Neuronal stem cell (in vitro differentiated cells): Measurements from ENCODE around the gene MECR.

ENCODE experiments used
- DNase-seq: peaks from one replicate; pipeline ENCODE4 v3.0.0-alpha.2; 2013; ENCODE audit warnings: low spot score
- H2AFZ ChIP-seq: one replicate; pipeline ENCODE4 v1.6.1; 2013; ENCODE audit warnings: mild to moderate bottlenecking, low read length, inconsistent platforms
- H2AK5ac ChIP-seq: 2 replicates; pipeline ENCODE4 v1.6.1; 2013; ENCODE audit warnings: low read depth, mild to moderate bottlenecking, inconsistent platforms, low read length, moderate library complexity, mixed read lengths
- H2BK120ac ChIP-seq: 2 replicates; pipeline ENCODE4 v1.6.1; 2013; ENCODE audit warnings: low read depth, mild to moderate bottlenecking, inconsistent platforms, low read length, moderate library complexity, mixed read lengths
- H2BK12ac ChIP-seq: one replicate; pipeline ENCODE4 v1.6.1; 2013; ENCODE audit warnings: low read length, inconsistent platforms
- H2BK15ac ChIP-seq: 2 replicates; pipeline ENCODE4 v1.6.1; 2013; ENCODE audit warnings: mild to moderate bottlenecking, low read length, inconsistent platforms, mixed read lengths
- H2BK5ac ChIP-seq: one replicate; pipeline ENCODE4 v1.6.1; 2013; ENCODE audit warnings: inconsistent platforms, mild to moderate bottlenecking, low read length, moderate library complexity
- H3K14ac ChIP-seq: one replicate; pipeline ENCODE4 v1.6.1; 2013; ENCODE audit warnings: low read length, inconsistent platforms
- H3K18ac ChIP-seq: 2 replicates; pipeline ENCODE4 v1.6.1; 2013; ENCODE audit warnings: low read length, inconsistent platforms
- H3K23ac ChIP-seq: 2 replicates; pipeline ENCODE4 v1.6.1; 2013; ENCODE audit warnings: low read depth, mild to moderate bottlenecking, mixed read lengths, low read length, inconsistent platforms; ENCODE audit not compliant: poor library complexity
- H3K27ac ChIP-seq: replicated peaks from 3 replicates; pipeline ENCODE4 v1.5.1; 2013; ENCODE audit warnings: low read length, inconsistent platforms
- H3K27me3 ChIP-seq, 3 experiments: 2 replicates each; pipeline ENCODE4 v1.6.1; 2013; ENCODE audit warnings: low read length in 3 of 3, mild to moderate bottlenecking in 2 of 3, inconsistent platforms in 1 of 3, low read depth in 1 of 3, mixed read lengths in 1 of 3, moderate library complexity in 1 of 3; ENCODE audit not compliant: control insufficient read depth in 3 of 3, insufficient read depth in 3 of 3
- H3K36me3 ChIP-seq, 2 donors: replicated peaks in 1 of 2; 2 replicates each; pipeline ENCODE4 v1.6.1; 2013; ENCODE audit warnings: low read length in 2 of 2; ENCODE audit not compliant: control insufficient read depth in 2 of 2, insufficient read depth in 2 of 2
- H3K4ac ChIP-seq: 2 replicates; pipeline ENCODE4 v1.6.1; 2013; ENCODE audit warnings: inconsistent platforms, mild to moderate bottlenecking, low read length, moderate library complexity
- H3K4me1 ChIP-seq, 2 donors: 1 replicate in 1 of 2; 2 replicates in 1 of 2; pipeline ENCODE4 v1.6.1; 2013; ENCODE audit warnings: low read length in 2 of 2, low read depth in 1 of 2; ENCODE audit not compliant: control insufficient read depth in 2 of 2, insufficient read depth in 1 of 2
- H3K4me2 ChIP-seq: one replicate; pipeline ENCODE4 v1.6.1; 2013; ENCODE audit warnings: mild to moderate bottlenecking, low read length, inconsistent platforms; ENCODE audit not compliant: insufficient read depth, poor library complexity, severe bottlenecking
- H3K4me3 ChIP-seq, 2 donors: 2 replicates each; pipeline ENCODE4 v1.5.1; 2013; ENCODE audit warnings: low read length in 2 of 2, mild to moderate bottlenecking in 2 of 2, inconsistent platforms in 1 of 2, moderate library complexity in 1 of 2
- H3K79me1 ChIP-seq: one replicate; pipeline ENCODE4 v1.6.1; 2013; ENCODE audit warnings: low read depth, mild to moderate bottlenecking, inconsistent platforms, low read length, moderate library complexity
- H3K9ac ChIP-seq: one replicate; pipeline ENCODE4 v1.6.1; 2013; ENCODE audit warnings: mild to moderate bottlenecking, low read depth, low read length, inconsistent platforms; ENCODE audit not compliant: poor library complexity
- H3K9me3 ChIP-seq, 2 donors: replicated peaks in 1 of 2; 2 replicates each; pipeline versions ENCODE3 to v1.6.1; 2013; ENCODE audit warnings: low read length in 2 of 2, mild to moderate bottlenecking in 2 of 2, inconsistent platforms in 1 of 2, low read depth in 1 of 2, mixed read lengths in 1 of 2, moderate library complexity in 1 of 2; ENCODE audit not compliant: control insufficient read depth in 2 of 2, insufficient read depth in 1 of 2
- H4K8ac ChIP-seq: one replicate; pipeline ENCODE4 v1.6.1; 2013; ENCODE audit warnings: low read depth, mild to moderate bottlenecking, inconsistent platforms, low read length, moderate library complexity
- H4K91ac ChIP-seq: one replicate; pipeline ENCODE4 v1.6.1; 2013; ENCODE audit warnings: low read length, low read depth, mild to moderate bottlenecking, inconsistent platforms; ENCODE audit not compliant: poor library complexity
- WGBS, 2 donors: extraction: QIAGEN DNeasy Blood & Tissue Kit; methylation state at CpG; one replicate each; pipeline ENCODE4 v1.1.7; 2013; ENCODE audit warnings: missing lambda C conversion rate in 2 of 2, mixed read lengths in 1 of 2; ENCODE audit not compliant: insufficient read length in 2 of 2, insufficient replicate concordance in 1 of 2; ENCODE audit errors: extremely low coverage in 2 of 2; 5-methylcytosine and 5-hydroxymethylcytosine counted together

Gene MECR

GRCh38 chr1:29183287-29183686, 47.4 kb downstream of the MECR start:
- no peak overlapping the region for H2BK12ac ChIP-seq
- no peaks in the 10 kb centered on the region for H3K79me1 ChIP-seq
- H3K23ac ChIP-seq, result no peak overlapping the region
- WGBS, 2 donors, result no CpG with 5 or more reads among the region's 1 CpG
- no peak overlapping the region for H3K27ac ChIP-seq
- H2BK15ac ChIP-seq, result no peak overlapping the region
- peaks cover 0 to 4% of the 10 kb centered on the region in 2 donors for H3K9me3 ChIP-seq
- H3K4me2 ChIP-seq, result no peak overlapping the region
- H2BK5ac ChIP-seq, result no peak overlapping the region
- no peak overlapping the region for H3K18ac ChIP-seq
- no peak overlapping the region for H2AFZ ChIP-seq
- H3K36me3 ChIP-seq, result peaks cover 4 to 20% of the 10 kb centered on the region in 2 donors
- no peak overlapping the region for H2AK5ac ChIP-seq
- no peak overlapping the region for H4K8ac ChIP-seq
- H3K4ac ChIP-seq, result no peak overlapping the region
- H4K91ac ChIP-seq, result no peak overlapping the region
- no peak overlapping the region for H3K14ac ChIP-seq
- H2BK120ac ChIP-seq, result no peak overlapping the region
- H3K27me3 ChIP-seq, result no peaks in the 10 kb centered on the region
- no peak for DNase-seq
- H3K4me1 ChIP-seq, result peaks cover 8 to 11% of the 10 kb centered on the region in 2 donors
- H3K4me3 ChIP-seq, result no peak overlapping the region
- H3K9ac ChIP-seq, result no peak overlapping the region

DNA sequence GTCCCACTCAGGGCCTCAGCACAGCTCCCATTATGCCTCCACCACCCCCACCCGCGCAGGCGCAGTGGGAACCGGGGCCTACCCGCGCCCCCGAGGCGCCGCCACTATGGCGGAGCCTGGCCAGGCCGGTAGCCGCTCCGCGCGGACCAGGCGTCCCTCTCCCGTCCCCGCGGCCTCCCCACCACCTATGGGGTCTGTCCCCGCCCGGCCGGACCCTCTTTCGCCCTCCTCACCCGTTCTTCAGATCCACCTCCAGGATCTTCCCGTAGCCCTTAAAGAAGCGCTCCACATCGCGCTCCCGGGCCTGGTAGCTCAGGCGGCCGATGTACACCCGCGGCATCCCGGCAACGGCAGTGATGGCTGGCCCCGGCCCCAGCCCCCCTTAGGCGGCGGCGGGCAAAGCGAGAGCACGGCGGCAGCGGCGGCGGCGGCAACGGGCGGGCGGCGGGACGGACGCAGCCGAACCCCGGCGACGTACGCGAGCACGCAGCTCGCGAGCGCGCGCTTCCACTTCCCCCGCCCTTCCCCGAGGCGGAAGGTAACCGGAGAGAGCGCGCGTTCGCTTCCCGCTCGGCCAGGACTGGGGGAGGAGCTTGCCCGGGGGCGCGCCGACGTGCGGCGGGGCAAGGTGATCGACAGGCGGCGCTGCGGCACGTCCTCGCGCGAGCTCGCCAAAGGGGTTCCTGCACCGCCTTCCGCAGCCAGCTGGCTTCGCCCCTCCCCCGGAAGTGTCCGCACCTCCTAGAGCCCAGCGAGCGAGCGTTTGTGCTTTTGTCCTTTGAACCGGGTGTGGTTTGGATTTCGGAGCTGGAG, 49.1 kb downstream of the MECR start, which contains the start of gene SRSF4:
Gene SRSF4, minus strand, starts transcription at position 488 of the 813 bp plus-strand sequence. Its CDS starts 148 bp downstream, at position 340.
- H3K36me3 ChIP-seq, result peaks cover 7 to 37% of the 10 kb centered on the region in 2 donors
- H4K8ac ChIP-seq, result peak within 1 kb of the TSS; percentile 94
- peaks cover 2% of the 10 kb centered on the region for H3K79me1 ChIP-seq
- H2AK5ac ChIP-seq, result peak within 1 kb of the TSS; percentile 96
- H2BK120ac ChIP-seq, result peak within 1 kb of the TSS; percentile 73
- H3K9ac ChIP-seq, result peak within 1 kb of the TSS; percentile 99
- peak within 1 kb of the TSS; percentile 98 for H2BK5ac ChIP-seq
- peaks cover 4 to 11% of the 10 kb centered on the region in 2 donors for H3K4me1 ChIP-seq
- peak within 1 kb of the TSS; percentile 32 for H2BK15ac ChIP-seq
- H3K9me3 ChIP-seq, result peaks cover 0 to 13% of the 10 kb centered on the region in 2 donors
- peak within 1 kb of the TSS; percentile 99 for H3K23ac ChIP-seq
- H3K27me3 ChIP-seq, result no peaks in the 10 kb centered on the region
- no CpG with 5 or more reads among the region's 100 CpGs for WGBS, 2 donors
- no peak within 1 kb of the TSS for H4K91ac ChIP-seq
- peak; percentile 96 for DNase-seq
- peak within 1 kb of the TSS; percentile 96 for H2AFZ ChIP-seq
- H3K18ac ChIP-seq, result peak within 1 kb of the TSS; percentile 100
- H3K27ac ChIP-seq, result peak within 1 kb of the TSS; percentile 98
- peak within 1 kb of the TSS; percentile 91 to 99 for H3K4me3 ChIP-seq
- peak within 1 kb of the TSS; percentile 58 for H3K4ac ChIP-seq
- H2BK12ac ChIP-seq, result no peak within 1 kb of the TSS
- H3K4me2 ChIP-seq, result peak within 1 kb of the TSS; percentile 55
- H3K14ac ChIP-seq, result peak within 1 kb of the TSS; percentile 97

- peak overlapping the region; percentile 32 for H2BK15ac ChIP-seq
- peaks cover 0 to 11% of the 10 kb centered on the region in 2 donors for H3K4me1 ChIP-seq
- H3K23ac ChIP-seq, result peak overlapping the region; percentile 99
- H4K8ac ChIP-seq, result no peak overlapping the region
- peak overlapping the region; percentile 98 for H2BK5ac ChIP-seq
- H2BK12ac ChIP-seq, result no peak overlapping the region
- no peaks in the 10 kb centered on the region for H3K27me3 ChIP-seq
- H3K4ac ChIP-seq, result no peak overlapping the region
- H2AK5ac ChIP-seq, result peak overlapping the region; percentile 96
- peak overlapping the region; percentile 60 for H3K14ac ChIP-seq
- no CpG with 5 or more reads among the region's 32 CpGs for WGBS, 2 donors
- peak overlapping the region; percentile 96 for H2AFZ ChIP-seq
- no peak overlapping the region for H2BK120ac ChIP-seq
- H3K4me3 ChIP-seq, result peak overlapping the region; percentile 91 to 99
- peaks cover 0 to 18% of the 10 kb centered on the region in 2 donors for H3K9me3 ChIP-seq
- H3K79me1 ChIP-seq, result peaks cover 2% of the 10 kb centered on the region
- no peak overlapping the region for H4K91ac ChIP-seq
- H3K4me2 ChIP-seq, result peak overlapping the region; percentile 55
- H3K18ac ChIP-seq, result peak overlapping the region; percentile 100
- H3K27ac ChIP-seq, result peak overlapping the region; percentile 98
- H3K9ac ChIP-seq, result peak overlapping the region; percentile 99
- no peak for DNase-seq
- peaks cover 7 to 43% of the 10 kb centered on the region in 2 donors for H3K36me3 ChIP-seq
These were observed 50.0 kb downstream of the MECR start for GRCh38 chr1:29180497-29181412.
